HUES6 (cell line): ENCODE data around the gene CALN1.

Experiments used
- H3K27ac ChIP-seq: 2 replicates; pipeline ENCODE4 v1.7.0; 2013; ENCODE audit warnings: low read depth, mild to moderate bottlenecking, low read length, inconsistent platforms
- H3K27me3 ChIP-seq: 2 replicates; pipeline ENCODE4 v1.6.1; 2013; ENCODE audit warnings: low read length; ENCODE audit not compliant: control insufficient read depth, insufficient read depth
- H3K36me3 ChIP-seq: 2 replicates; pipeline ENCODE4 v1.6.1; 2013; ENCODE audit warnings: low read length; ENCODE audit not compliant: control insufficient read depth, insufficient read depth
- H3K4me1 ChIP-seq: 2 replicates; pipeline ENCODE4 v1.6.1; 2013; ENCODE audit warnings: low read length; ENCODE audit not compliant: control insufficient read depth, insufficient read depth
- H3K4me3 ChIP-seq: 2 replicates; pipeline ENCODE4 v1.5.1; 2013; ENCODE audit warnings: low read depth, low read length
- H3K9ac ChIP-seq: one replicate; pipeline ENCODE4 v1.6.1; 2013; ENCODE audit warnings: mild to moderate bottlenecking, low read length
- H3K9me3 ChIP-seq: 2 replicates; pipeline ENCODE4 v1.6.1; 2013; ENCODE audit warnings: low read depth, low read length; ENCODE audit not compliant: control insufficient read depth, insufficient read depth

CALN1 gene

DNA sequence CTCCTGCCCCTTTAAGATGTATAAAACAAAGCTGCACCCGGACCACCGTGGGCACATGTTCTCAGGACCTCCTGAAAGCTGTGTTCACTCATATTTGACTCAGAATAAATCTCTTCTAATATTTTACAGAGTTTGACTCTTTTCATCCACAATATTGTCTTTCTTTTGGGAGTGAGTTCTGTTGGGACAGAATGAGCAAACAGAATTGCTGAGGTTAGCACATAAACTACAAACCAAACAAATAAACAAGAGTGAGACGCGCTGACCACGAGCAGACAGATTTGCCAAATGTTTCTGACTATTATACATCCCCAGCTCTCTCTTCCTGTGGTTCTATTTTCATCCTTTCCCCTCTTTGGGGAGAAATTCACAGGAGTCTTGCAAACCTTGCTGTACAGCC, 526.7 kb downstream of the CALN1 start:
- H3K36me3 ChIP-seq: no peaks in the 10 kb centered on the region
- H3K4me3 ChIP-seq: no peak overlapping the region
- H3K9ac ChIP-seq: no peak overlapping the region
- H3K27me3 ChIP-seq: no peaks in the 10 kb centered on the region
- H3K9me3 ChIP-seq: peaks cover 17% of the 10 kb centered on the region
- peaks cover 4% of the 10 kb centered on the region; the same call in 1 of the 2 replicates for H3K4me1 ChIP-seq
- H3K27ac ChIP-seq: no peak overlapping the region

DNA sequence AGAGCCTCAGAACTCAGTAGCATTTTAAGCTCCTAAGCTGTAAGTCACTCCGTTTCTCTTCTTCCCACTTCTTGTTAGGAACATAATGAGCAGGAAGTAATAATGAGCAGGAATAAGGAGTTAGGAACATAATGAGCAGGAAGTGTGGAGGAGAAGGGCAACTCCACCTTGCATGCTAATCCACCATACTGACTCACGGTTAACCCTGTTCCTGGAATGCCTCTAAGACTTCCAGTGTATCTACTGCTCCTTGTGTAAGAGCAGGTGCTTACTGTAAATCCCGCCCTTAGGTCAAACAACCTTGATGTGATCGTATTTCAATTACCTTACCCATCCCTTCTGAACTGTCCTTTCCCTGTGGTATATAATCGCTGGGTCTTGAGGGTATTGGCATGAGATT, 528.7 kb downstream of the CALN1 start:
- Histone ChIP-seq H3K36me3 (no peaks in the 10 kb centered on the region), H3K4me1 (peaks cover 4% of the 10 kb centered on the region; the same call in 1 of the 2 replicates)

GRCh38 chr7:71871446-71871845, 540.7 kb downstream of the CALN1 start:
- Histone ChIP-seq H3K9ac (no peak overlapping the region), H3K4me1 (no peaks in the 10 kb centered on the region), H3K27ac (no peak overlapping the region), H3K36me3 (no peaks in the 10 kb centered on the region), H3K27me3 (no peaks in the 10 kb centered on the region), H3K9me3 (peaks cover 4% of the 10 kb centered on the region; the same call in 1 of the 2 replicates), H3K4me3 (no peak overlapping the region)

More for the DNA sequence above, 528.7 kb downstream of the CALN1 start:
- Histone ChIP-seq H3K9ac (no peak overlapping the region), H3K9me3 (peaks cover 12% of the 10 kb centered on the region), H3K4me3 (no peak overlapping the region), H3K27me3 (no peaks in the 10 kb centered on the region; the same call in 1 of the 2 replicates), H3K27ac (no peak overlapping the region)

DNA sequence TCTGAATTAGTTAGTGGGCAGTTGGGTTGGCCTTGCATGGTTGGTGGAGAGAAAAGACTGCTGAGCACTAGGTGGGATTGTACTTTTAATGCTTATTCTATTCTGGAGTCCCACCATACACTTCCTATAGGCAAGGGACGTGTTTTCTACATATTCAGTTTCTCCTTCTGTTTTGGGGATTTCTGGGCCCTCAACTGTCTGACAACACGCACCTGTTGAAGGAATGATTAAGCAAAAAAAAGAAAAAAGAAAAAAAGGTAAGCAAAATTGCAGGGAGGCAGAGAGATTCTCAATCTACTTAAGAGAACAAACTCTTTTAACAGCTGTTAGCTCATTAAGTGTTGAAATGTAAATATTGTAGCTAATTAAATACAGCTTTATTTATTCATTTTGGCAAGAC, 541.3 kb downstream of the CALN1 start:
- Histone ChIP-seq H3K27me3 (no peaks in the 10 kb centered on the region), H3K36me3 (no peaks in the 10 kb centered on the region), H3K27ac (no peak overlapping the region), H3K4me1 (no peaks in the 10 kb centered on the region), H3K9me3 (no peaks in the 10 kb centered on the region), H3K4me3 (no peak overlapping the region), H3K9ac (no peak overlapping the region)

DNA sequence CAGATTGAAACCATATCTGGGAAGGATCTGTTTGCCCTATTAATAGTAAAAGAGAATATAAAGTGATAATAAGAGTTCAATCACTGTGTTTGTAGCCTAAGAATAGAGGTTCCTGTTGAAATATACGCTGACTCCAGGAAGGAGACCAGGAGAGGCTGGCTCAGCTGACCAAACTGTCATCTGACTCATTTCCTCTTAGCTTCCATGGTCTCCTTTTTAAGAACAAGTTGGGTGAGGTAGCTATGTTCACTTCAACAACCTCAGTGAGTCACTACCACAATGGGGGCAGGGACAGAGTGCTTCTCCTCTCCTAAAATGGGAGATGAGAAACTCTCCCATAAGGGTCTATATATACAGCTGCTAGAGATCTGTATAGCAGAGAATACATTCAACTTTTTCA, 543.3 kb downstream of the CALN1 start:
- no peak overlapping the region for H3K9ac ChIP-seq
- no peak overlapping the region for H3K27ac ChIP-seq
- no peaks in the 10 kb centered on the region for H3K36me3 ChIP-seq
- H3K4me1 ChIP-seq: no peaks in the 10 kb centered on the region
- H3K4me3 ChIP-seq: no peak overlapping the region
- no peaks in the 10 kb centered on the region for H3K9me3 ChIP-seq
- no peaks in the 10 kb centered on the region for H3K27me3 ChIP-seq

GRCh38 chr7:71867626-71868025, 544.5 kb downstream of the CALN1 start:
- Histone ChIP-seq H3K9ac (no peak overlapping the region), H3K36me3 (no peaks in the 10 kb centered on the region)

DNA sequence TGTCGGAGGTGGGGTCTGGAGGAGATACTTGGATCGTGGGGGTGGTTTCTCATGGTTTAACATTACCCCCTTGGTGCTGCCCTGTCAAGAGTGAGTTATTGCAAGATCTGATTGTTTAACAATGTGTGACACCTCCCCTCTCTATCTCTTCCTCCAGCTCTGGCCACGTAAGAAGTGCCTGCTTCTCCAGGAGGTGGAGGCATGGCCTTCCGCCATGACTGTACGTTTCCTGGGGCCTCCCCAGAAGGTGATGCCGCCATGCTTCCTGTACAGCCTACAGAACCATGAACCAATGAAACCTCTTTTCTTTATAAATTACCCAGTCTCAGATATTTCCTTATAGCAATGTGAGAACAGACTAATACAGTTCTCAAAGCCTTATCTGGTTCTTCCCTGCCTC, 547.0 kb downstream of the CALN1 start:
- no peaks in the 10 kb centered on the region for H3K4me1 ChIP-seq
- H3K4me3 ChIP-seq: no peak overlapping the region
- no peaks in the 10 kb centered on the region for H3K36me3 ChIP-seq
- no peaks in the 10 kb centered on the region for H3K9me3 ChIP-seq
- H3K27me3 ChIP-seq: no peaks in the 10 kb centered on the region
- no peak overlapping the region for H3K27ac ChIP-seq
- no peak overlapping the region for H3K9ac ChIP-seq

More at GRCh38 chr7:71867626-71868025, 544.5 kb downstream of the CALN1 start:
- Histone ChIP-seq H3K27me3 (no peaks in the 10 kb centered on the region), H3K27ac (no peak overlapping the region), H3K4me3 (no peak overlapping the region), H3K9me3 (no peaks in the 10 kb centered on the region), H3K4me1 (no peaks in the 10 kb centered on the region)

DNA sequence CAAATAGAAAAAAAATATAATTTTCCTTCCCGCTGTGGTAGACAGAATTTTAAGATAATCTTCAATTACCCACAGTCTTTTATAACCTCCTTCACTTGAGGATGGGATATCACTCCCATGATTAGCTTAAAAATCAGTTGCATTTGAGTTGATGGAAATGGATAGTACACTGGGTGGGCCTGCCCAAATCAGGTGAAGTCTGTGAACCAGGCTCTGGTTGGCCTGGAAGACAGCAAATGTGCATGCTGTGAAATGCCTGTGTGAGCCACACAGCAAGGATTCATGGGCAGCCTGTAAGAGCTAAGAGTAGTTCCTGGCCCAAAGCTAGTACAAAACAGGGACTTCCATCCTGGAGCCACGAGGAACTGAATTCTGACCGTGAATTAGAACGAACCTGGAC, 548.0 kb downstream of the CALN1 start:
- H3K9me3 ChIP-seq: no peaks in the 10 kb centered on the region
- no peak overlapping the region for H3K9ac ChIP-seq
- no peaks in the 10 kb centered on the region for H3K27me3 ChIP-seq
- H3K36me3 ChIP-seq: no peaks in the 10 kb centered on the region
- H3K4me3 ChIP-seq: no peak overlapping the region
- no peaks in the 10 kb centered on the region for H3K4me1 ChIP-seq
- H3K27ac ChIP-seq: no peak overlapping the region

DNA sequence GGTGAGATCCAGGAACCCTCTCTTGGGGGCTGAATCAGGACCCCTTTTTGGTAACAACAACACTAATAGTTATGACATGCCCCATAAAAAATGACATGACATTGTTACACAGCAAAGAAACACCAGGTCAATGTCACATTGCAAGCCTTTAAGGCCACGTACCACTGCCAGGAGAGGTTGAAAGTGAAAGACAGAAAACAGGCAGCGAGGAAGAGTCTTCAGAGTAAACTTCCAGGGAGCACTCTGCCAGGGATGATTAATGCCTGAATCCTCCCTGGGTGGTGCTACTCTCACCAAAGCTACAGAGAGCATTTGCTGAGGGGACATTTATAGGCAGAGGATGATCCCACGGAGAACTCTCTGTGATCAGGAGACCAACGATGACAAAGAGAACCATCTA, 551.6 kb downstream of the CALN1 start:
- no peak overlapping the region for H3K9ac ChIP-seq
- no peaks in the 10 kb centered on the region for H3K36me3 ChIP-seq
- H3K27ac ChIP-seq: no peak overlapping the region
- no peaks in the 10 kb centered on the region for H3K27me3 ChIP-seq
- no peak overlapping the region for H3K4me3 ChIP-seq
- H3K9me3 ChIP-seq: no peaks in the 10 kb centered on the region
- H3K4me1 ChIP-seq: no peaks in the 10 kb centered on the region

- no peak overlapping the region for H3K27ac ChIP-seq
- H3K4me1 ChIP-seq: no peaks in the 10 kb centered on the region
- no peaks in the 10 kb centered on the region for H3K36me3 ChIP-seq
- no peaks in the 10 kb centered on the region for H3K9me3 ChIP-seq
- H3K4me3 ChIP-seq: no peak overlapping the region
- H3K9ac ChIP-seq: no peak overlapping the region
- no peaks in the 10 kb centered on the region for H3K27me3 ChIP-seq
Observed at GRCh38 chr7:71857338-71857737, 554.8 kb downstream of the CALN1 start.

- no peaks in the 10 kb centered on the region for H3K4me1 ChIP-seq
- no peak overlapping the region for H3K9ac ChIP-seq
- no peaks in the 10 kb centered on the region for H3K9me3 ChIP-seq
- H3K27me3 ChIP-seq: no peaks in the 10 kb centered on the region
- H3K36me3 ChIP-seq: no peaks in the 10 kb centered on the region
- no peak overlapping the region for H3K4me3 ChIP-seq
- H3K27ac ChIP-seq: no peak overlapping the region
Observed at GRCh38 chr7:71854546-71855397, 557.4 kb downstream of the CALN1 start.
